Stimulated activated CD4-positive, alpha-beta T cell treated with anti-CD3 and anti-CD28 coated beads, Interleukin-4, amount 100 ng/mL, for 1 hour (primary cell): ENCODE data around the gene RMND5A.

Experiments
- DNase-seq: peaks from one replicate; pipeline ENCODE4 v3.0.0-alpha.2; 2020

The RMND5A gene

GRCh38 chr2:86769838-86770237, 49.7 kb downstream of the RMND5A start:
- DNase-seq, result no peak

- DNase-seq, result no peak
Observed at GRCh38 chr2:86770816-86771301, 50.8 kb downstream of the RMND5A start.

DNA sequence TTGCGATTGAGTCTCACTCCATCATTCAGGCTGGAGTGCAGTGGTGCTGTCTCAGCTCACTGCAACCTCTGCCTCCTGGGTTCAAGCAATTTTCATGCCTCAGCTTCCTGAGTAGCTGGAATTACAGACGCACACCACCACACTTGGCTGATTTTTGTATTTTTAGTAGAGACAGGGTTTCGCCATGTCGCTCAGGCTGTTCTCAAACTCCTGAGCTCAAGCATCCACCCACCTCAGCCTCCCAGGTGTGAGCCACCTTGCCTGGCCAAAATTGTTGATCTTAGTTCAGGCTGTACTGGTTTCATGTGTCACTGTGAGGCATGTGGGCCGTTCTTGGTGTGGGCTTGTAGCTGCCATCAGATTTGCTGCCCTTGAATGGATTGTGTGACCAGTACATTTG, 52.5 kb downstream of the RMND5A start:
- no peak for DNase-seq

GRCh38 chr2:86774862-86775261, 54.8 kb downstream of the RMND5A start:
- no peak for DNase-seq

- DNase-seq, result no peak
Observed at GRCh38 chr2:86775338-86775737, 55.2 kb downstream of the RMND5A start.

DNA sequence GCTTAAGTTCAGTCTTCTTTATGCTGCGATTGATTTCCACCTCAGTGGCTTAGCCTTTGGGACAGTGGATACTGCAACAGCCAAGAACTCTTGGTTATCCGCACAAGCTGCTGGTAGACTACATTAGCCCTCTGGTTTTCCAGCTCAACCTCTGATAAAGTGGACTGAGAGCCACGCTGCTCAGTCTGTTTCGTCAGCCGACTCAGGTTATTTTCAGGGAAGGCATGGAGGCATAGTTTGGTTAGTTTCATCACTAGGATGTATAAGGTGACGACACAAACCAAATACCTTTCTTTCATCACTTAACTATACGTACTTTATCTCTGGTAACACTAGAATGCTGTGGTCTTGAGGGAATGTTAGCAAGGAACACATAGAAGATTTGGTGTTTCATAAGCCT, 56.4 kb downstream of the RMND5A start:
- DNase-seq, result no peak

DNA sequence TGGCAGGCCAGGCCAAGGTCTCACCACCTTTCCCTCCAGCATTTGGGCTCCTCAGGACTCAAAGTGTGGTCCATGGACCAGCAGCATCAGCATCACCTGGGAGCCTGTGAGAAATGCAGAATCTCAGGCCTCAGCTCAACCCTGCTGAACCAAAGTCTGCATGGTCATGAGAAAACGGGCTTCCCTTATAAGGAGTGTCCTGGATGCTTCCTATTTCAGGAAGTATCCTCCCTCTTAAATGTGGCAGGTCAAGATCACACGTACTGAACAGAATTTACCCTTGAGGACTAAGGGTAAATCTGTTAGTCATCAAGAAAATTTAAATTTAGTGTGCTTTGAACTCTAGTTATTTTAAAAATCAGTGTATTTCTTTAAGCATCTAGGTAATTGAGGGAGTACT, 58.9 kb downstream of the RMND5A start:
- no peak for DNase-seq

DNA sequence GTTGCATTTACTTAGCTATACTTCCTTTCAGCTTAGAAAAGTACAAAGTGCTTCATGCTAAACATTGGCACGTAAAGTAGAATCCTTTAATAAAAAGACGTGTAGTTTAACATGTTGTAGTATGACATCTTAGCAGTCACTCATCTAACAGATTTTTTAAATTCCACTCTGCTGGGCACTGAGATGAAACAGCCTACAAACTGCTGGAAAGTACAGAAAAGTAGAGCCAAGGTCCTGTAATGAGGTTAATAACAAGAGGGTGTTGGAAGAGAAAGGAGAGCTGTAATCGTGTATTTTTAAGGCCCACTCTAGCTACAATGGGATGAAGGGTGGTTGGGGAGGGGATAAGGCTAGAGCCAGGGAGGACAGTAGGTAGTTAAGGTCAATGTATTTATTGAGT, 59.9 kb downstream of the RMND5A start:
- no peak for DNase-seq

DNA sequence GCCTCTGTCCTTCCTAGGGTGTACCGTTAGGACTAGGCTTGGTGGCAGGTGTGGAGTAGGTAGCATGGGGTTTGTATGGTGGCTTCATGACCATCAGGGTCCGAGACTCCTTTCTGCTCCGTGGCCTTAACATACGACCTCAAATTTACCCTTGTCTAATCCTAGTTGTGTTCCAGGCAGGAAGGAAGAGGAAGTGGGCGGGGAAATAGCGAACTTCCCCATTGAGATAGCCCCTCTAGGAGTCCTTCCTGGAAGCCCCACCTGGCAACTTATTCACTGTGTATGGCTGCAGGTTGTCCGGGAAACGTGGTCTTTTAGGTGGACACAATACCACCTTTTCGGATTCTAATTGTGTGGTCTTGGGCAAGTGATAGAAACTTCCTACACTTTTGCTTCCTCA, 61.3 kb downstream of the RMND5A start:
- DNase-seq, result no peak

- DNase-seq, result no peak
Observed at GRCh38 chr2:86782748-86783147, 62.7 kb downstream of the RMND5A start.

- no peak for DNase-seq
Observed at GRCh38 chr2:86783615-86784339, 63.7 kb downstream of the RMND5A start.

DNA sequence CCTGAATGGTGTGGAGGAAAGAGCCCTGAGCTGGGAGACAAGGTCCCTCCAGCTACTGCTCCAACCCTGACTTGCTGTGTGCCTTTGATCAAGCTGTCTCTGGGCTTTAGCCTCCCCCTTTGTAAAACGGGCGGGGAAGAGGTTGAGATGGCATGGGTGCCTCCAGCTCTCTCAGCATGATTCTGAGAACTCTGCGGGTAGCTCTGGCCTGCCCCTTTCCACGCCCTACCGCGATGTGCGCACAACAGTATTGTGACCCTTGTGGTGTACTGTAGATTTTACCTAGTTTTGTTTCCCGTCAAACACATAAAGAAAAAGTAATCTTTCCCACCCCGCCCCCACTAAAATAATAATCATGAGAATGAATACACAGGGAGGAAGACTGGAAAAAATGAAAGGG, 65.4 kb downstream of the RMND5A start:
- no peak for DNase-seq

- no peak for DNase-seq
Observed at GRCh38 chr2:86786001-86786536, 66.0 kb downstream of the RMND5A start.

DNA sequence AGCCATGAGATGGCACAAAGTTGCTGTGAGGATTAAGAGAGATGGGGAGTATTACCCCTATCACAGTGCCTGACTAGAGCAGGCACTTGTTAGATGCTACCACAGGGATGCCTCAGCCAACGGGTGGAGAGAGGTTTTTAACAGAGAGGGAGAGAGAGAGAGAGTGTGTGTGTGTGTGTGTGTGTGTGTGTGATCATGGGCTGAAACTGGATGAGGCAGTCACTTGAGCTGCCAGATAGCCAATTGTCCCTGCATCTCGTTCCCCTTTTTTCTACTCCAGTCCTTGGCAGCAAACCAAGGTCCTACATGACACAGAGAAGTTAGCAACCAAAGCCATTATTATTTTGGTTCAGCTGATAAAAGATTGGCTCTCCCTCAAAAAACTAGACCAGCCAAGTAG, 67.6 kb downstream of the RMND5A start:
- no peak for DNase-seq

GRCh38 chr2:86788165-86788564, 68.1 kb downstream of the RMND5A start:
- no peak for DNase-seq

DNA sequence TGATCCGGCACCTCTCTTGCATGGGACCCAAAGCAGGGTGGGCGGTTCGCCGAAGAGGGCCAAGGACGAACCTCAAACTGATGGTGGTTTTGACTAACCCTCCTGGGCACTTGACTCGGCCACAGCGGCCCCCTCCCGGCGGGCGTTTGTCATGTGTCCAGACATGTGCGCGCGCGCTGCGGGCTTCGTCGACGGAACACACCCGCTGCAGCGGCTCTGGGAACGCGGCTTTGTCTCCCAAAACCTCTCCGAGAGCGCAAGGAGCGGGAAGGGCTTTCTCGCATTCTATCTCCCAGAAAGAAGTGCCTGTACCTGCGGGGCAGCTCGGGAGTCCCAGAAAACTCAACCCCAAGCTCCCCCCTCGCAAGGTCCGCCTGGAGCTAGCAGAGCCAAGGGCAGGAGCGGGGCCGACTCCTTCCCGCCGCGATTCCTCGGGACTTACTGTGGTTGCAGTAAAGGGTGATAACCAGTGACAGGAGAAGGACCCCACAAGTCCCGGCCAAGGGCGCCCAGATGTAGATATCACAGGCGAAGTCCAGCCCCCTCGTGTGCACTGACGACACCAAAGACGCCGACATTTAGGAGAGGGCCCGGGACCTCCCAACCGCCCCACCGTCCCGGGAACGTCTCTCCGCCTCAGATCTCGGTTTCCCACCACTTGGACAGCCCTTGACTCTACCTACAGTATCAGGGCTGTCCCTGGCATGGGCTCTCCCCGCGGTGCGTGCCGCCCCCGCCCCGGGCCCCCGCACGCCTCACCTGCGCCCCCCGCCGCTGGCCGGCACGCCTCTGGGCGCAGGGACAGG, 69.0 kb downstream of the RMND5A start:
- DNase-seq, result no peak

- DNase-seq, result no peak
Observed at GRCh38 chr2:86789687-86790133, 69.6 kb downstream of the RMND5A start.

DNA sequence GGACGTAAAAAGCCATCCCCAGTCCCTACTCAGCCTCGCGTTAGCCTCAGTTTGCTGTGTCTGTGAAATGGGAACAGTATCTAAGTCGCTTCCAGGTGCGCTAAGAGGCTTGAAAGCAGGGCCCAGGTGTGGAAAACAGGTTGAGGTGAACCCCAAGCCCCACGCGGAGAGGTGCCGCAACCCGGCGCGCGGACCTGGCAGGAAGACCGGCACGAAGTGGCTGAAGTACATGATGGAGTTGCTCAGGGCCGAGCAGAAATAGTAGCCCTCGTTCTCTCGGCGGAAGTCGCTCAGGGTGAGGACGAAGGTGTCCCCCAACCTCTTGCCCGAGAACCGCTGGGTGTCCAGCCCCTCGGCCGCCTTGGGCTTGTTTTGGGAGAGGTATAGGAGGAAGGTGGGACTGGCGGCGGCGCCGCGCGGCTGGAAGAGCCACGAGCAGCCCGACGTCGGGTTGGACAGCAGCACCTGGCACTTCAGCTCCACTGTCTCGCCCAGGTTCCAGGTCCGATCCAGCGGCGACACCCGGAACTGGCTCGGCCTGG, 70.1 kb downstream of the RMND5A start:
- peak; percentile 11 for DNase-seq

DNA sequence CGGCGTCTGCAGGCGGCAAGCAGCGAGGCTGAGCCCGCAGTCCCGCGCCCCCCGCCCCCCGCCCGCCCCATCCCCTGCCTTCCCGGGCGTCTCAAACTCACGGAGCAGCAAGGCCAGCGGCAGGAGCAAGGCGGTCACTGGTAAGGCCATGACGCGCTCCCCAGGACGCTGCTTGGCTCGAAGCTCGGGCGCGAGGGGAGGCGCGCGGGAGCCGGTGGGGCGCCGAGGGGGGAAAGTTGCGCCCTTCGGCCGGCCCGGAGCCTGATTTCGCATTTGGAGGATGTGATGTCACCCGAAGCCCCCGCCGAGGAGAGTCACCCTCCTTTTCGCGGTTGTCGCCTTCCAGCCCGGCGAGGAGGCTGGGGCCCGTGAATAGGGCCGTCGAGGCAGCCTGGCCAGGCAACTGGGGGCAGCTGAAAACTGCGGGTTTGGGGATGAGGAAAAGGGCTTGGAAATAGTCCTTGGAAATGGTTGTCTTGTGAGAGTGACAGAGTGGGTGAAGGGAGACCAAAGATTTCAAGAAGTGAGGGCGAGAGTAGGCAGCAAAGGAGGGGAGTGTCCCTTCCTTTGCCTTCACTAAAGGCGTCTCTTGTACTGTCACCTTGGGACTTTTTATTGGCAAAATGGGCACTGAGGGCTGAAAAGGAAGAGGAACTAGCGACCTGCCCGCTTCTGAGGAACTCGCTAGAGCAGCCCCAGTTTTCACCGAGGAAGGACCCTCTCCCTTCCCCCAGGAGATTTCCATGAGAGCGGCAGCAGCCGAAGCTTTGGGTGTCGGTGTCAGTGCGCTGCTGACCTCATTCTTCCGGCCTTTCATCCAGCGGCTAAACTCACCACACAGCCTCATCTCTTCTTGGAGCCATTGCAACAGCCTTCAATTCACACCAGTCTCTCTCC, 70.8 kb downstream of the RMND5A start, which contains the start of gene CD8A:
TSS of gene CD8A (minus strand) at position 238 of the 897 bp plus-strand sequence. CDS start at position 150, 88 bp downstream.
- peak; percentile 19 for DNase-seq

GRCh38 chr2:86791573-86791972, 71.5 kb downstream of the RMND5A start:
- DNase-seq, result no peak

DNA sequence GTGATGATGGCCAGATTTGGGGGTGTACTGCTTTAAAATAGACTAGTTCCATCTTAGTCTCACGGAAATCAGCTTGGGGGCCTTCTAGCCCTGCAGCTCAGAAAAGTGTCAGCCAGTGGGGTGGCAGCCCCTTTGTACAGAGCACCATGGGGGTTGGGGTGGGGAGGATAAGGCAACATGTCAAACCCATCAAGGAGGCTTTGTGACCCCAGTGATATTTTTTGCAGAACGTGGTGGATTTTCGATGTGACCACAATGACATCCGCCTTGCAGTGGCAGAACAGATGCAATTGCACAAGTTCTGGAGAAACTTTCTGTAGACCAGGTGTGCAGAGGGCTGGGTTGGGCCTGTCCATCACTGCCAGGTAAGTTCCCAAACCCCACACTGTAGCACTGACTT, 73.7 kb downstream of the RMND5A start:
- DNase-seq, result no peak

DNA sequence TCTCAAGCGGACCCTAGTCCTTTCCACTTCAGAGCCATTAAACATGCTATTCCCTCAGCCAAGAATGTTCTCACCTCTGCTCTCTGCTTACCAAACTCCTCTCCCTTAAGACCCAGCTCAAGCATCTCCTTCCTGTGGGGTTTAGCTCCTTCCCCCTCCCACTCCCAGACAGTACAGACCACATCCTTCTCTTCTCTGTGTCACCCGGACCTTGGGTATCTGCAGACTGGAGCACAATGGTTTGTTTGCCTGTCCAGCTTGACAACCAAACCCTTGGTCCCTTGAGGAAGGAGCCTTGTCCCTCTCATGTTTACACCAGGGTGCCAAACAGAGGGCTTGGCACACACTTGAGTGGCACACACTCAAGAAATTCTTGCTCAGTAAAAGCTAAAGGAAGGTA, 74.8 kb downstream of the RMND5A start:
- DNase-seq, result no peak
